SH-SY5Y (cell line): Measurements from ENCODE around the gene VPREB3.

ENCODE experiments used
- GATA2 ChIP-seq: IDR thresholded peaks from 2 replicates; pipeline ENCODE4 v1.6.1; 2011; ENCODE audit warnings: mild to moderate bottlenecking, low read depth, low read length
- GATA3 ChIP-seq: IDR thresholded peaks from 2 replicates; pipeline ENCODE4 v1.6.1; 2011; ENCODE audit warnings: low read depth, mild to moderate bottlenecking, low read length, moderate library complexity

DNA sequence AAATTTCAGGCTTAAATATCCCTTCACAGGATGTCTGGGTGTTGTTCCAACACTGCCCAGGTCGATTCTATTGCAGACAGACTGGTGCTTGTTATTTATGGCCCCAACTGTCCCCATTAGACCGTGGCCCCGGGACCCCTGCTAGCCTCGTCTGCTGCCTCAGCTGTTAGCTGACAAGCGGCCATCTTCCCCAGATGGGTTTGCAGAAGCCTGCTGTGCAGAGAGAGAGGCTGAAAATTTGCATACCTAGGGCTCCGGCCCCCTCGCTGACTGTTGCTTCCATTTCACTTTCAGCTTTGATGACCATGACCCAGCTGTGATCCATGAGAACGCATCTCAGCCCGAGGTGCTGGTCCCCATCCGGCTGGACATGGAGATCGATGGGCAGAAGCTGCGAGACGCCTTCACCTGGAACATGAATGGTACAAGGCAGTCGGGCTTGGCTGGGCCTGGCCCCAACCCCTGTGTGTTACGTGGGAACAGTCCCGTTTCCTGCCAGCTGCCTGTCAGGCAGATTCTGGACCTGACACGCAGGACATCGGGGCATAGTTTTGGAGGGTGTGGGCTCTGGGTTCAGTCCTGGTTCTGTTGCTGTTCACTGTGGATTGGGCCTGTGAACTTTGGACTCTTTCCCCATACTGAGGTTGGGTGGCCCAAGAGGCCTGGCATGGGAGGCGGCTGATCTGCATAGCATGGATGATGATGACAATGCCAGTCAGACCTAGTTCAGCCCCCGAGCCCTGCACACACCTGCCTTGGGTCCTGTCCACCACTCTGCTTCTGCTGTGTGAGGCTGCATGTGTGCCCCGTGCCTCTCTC, 49.0 kb upstream of the VPREB3 start:
- TF ChIP-seq GATA2 (no peak), GATA3 (no peak)
